Upper lobe of left lung (tissue), 6 donors: ENCODE data around the gene YPEL2. TPM values are rescaled to one million over a fixed set of nuclear protein-coding genes. Genes with fewer than 3 reads are reported as not detected.

ENCODE experiments used
- ATAC-seq, 2 donors: fragments of 200-7000 bp; cut with Tn5 transposase; one replicate each; pipeline ENCODE4 v1.9.1; 2022; ENCODE audit warnings: mild to moderate bottlenecking in 2 of 2, moderate library complexity in 2 of 2; ENCODE audit not compliant: low FRiP score in 2 of 2
- DNase-seq, 2 donors: peaks; one replicate each; pipeline ENCODE4 v3.0.0-alpha.2; 2019 to 2020
- H3K27ac ChIP-seq, 4 donors: fragments of 200-600 bp; sonication (generic); one replicate each; pipeline ENCODE4 v1.5.1; 2016 to 2019
- H3K27me3 ChIP-seq, 4 donors: fragments of 200-600 bp; sonication (generic); one replicate each; pipeline ENCODE4 v1.5.1; 2017 to 2019
- H3K36me3 ChIP-seq, 4 donors: fragments of 200-600 bp; sonication (generic); one replicate each; pipeline ENCODE4 v1.5.1; 2016 to 2019
- H3K4me1 ChIP-seq, 4 donors: fragments of 200-600 bp; sonication (generic); one replicate each; pipeline ENCODE4 v1.5.1; 2018 to 2019
- H3K4me3 ChIP-seq, 4 donors: fragments of 200-600 bp; sonication (generic); one replicate each; pipeline ENCODE4 v1.5.1; 2017 to 2019; ENCODE audit warnings: mild to moderate bottlenecking in 2 of 4, moderate library complexity in 1 of 4
- H3K9me3 ChIP-seq, 4 donors: fragments of 200-600 bp; sonication (generic); one replicate each; pipeline ENCODE4 v1.5.1; 2018 to 2019
- EP300 ChIP-seq, 4 donors: sonication (generic); formaldehyde crosslinking; IDR thresholded peaks; one replicate each; pipeline ENCODE4 v1.5.1; 2017; ENCODE audit warnings: antibody characterized with exemption in 4 of 4, control low read depth in 2 of 4
- POLR2A ChIP-seq, 4 donors: fragments of 450-650 bp; IDR thresholded peaks; one replicate each; pipeline ENCODE4 v1.5.1; 2016 to 2017; ENCODE audit warnings: antibody characterized with exemption in 4 of 4, mild to moderate bottlenecking in 2 of 4
- POLR2AphosphoS5 ChIP-seq, 2 donors: sonication (generic); formaldehyde crosslinking; IDR thresholded peaks; one replicate each; pipeline ENCODE4 v1.5.1; 2017; ENCODE audit warnings: antibody characterized with exemption in 2 of 2
- WGBS, 2 donors: methylation state at CpG; one replicate each; pipeline ENCODE4 v1.1.5; 2017 to 2018; 5-methylcytosine and 5-hydroxymethylcytosine counted together
- total RNA-seq, 6 donors: library from RNA; depleted of rRNA in 4 of 6; stranded (reverse); fragments of >200 nt in 4 of 6; gene quantifications; one replicate each; pipeline versions ENCODE4 v1.1.0 to v1.2.1, GENCODE V29; 2016 to 2021
- TF ChIP-seq, protein P1 (sequence below), 6 experiments: fragments of 450-650 bp in 4 of 6; fragments of 200-600 bp in 2 of 6; sonication (generic) in 2 of 6; IDR thresholded peaks; one replicate each; pipeline ENCODE4 v1.5.1; 2016 to 2019; ENCODE audit warnings: antibody characterized with exemption in 6 of 6
- donor health status: DM: no; HTN: no; CAD: no; lungs with moderate emphysema.
- donor health status: DM: no; HTN: yes; CAD: no; lungs with severe emphysema.

The YPEL2 gene
- total RNA-seq, 6 donors from 2014 or later: 17.5 to 38.8 (median 26.8) TPM

GRCh38 chr17:59299400-59300092 is 31.9 kb upstream of the YPEL2 start:
- Histone ChIP-seq H3K27me3 (no peaks in the 10 kb centered on the region), H3K9me3 (no peaks in the 10 kb centered on the region), H3K36me3 (no peaks in the 10 kb centered on the region), H3K27ac (no peak overlapping the region), H3K4me3 (no peak overlapping the region), H3K4me1 (peaks cover 0 to 5% (median 0%) of the 10 kb centered on the region in 4 donors)
- ATAC-seq: no peak
- TF ChIP-seq EP300 (IDR thresholded peaks at IDR 0.05): no peak
- TF ChIP-seq, protein P1, sequence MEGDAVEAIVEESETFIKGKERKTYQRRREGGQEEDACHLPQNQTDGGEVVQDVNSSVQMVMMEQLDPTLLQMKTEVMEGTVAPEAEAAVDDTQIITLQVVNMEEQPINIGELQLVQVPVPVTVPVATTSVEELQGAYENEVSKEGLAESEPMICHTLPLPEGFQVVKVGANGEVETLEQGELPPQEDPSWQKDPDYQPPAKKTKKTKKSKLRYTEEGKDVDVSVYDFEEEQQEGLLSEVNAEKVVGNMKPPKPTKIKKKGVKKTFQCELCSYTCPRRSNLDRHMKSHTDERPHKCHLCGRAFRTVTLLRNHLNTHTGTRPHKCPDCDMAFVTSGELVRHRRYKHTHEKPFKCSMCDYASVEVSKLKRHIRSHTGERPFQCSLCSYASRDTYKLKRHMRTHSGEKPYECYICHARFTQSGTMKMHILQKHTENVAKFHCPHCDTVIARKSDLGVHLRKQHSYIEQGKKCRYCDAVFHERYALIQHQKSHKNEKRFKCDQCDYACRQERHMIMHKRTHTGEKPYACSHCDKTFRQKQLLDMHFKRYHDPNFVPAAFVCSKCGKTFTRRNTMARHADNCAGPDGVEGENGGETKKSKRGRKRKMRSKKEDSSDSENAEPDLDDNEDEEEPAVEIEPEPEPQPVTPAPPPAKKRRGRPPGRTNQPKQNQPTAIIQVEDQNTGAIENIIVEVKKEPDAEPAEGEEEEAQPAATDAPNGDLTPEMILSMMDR (IDR thresholded peaks at IDR 0.05): no peak
- no peak for TF ChIP-seq POLR2A (IDR thresholded peaks at IDR 0.05)
- TF ChIP-seq POLR2AphosphoS5 (IDR thresholded peaks at IDR 0.05): no peak
- 78 to 92% methylated on average over 2 of the region's 2 CpGs for WGBS, 2 donors
- no peak for DNase-seq

GRCh38 chr17:59300941-59301340 is 30.5 kb upstream of the YPEL2 start:
- H3K27ac ChIP-seq: no peak overlapping the region
- TF ChIP-seq, protein P1 (IDR thresholded peaks at IDR 0.05): no peak
- TF ChIP-seq POLR2A (IDR thresholded peaks at IDR 0.05) (no peak), EP300 (IDR thresholded peaks at IDR 0.05) (no peak), POLR2AphosphoS5 (IDR thresholded peaks at IDR 0.05) (no peak)
- WGBS, 2 donors: 67 to 76% methylated on average over 5 of the region's 5 CpGs
- ATAC-seq: no peak
- peaks cover 0 to 5% (median 0%) of the 10 kb centered on the region in 4 donors for H3K4me1 ChIP-seq
- H3K27me3 ChIP-seq: no peaks in the 10 kb centered on the region
- H3K36me3 ChIP-seq: no peaks in the 10 kb centered on the region
- no peak for DNase-seq
- no peak overlapping the region for H3K4me3 ChIP-seq
- H3K9me3 ChIP-seq: no peaks in the 10 kb centered on the region

- 83 to 95% methylated on average over 2 of the region's 2 CpGs for WGBS, 2 donors
- no peak overlapping the region for H3K27ac ChIP-seq
- no peak overlapping the region for H3K4me3 ChIP-seq
- H3K36me3 ChIP-seq: no peaks in the 10 kb centered on the region
- TF ChIP-seq, protein P1 (IDR thresholded peaks at IDR 0.05): no peak
- TF ChIP-seq POLR2A (IDR thresholded peaks at IDR 0.05) (no peak), POLR2AphosphoS5 (IDR thresholded peaks at IDR 0.05) (no peak), EP300 (IDR thresholded peaks at IDR 0.05) (no peak)
- ATAC-seq (no peak), DNase-seq (no peak)
- H3K27me3 ChIP-seq: no peaks in the 10 kb centered on the region
- H3K4me1 ChIP-seq: no peaks in the 10 kb centered on the region
- no peaks in the 10 kb centered on the region for H3K9me3 ChIP-seq
Measured at GRCh38 chr17:59304811-59305210, 26.6 kb upstream of the YPEL2 start.

- peaks cover 0 to 5% (median 0%) of the 10 kb centered on the region in 4 donors for H3K4me1 ChIP-seq
- H3K27ac ChIP-seq: no peak overlapping the region
- no peaks in the 10 kb centered on the region for H3K36me3 ChIP-seq
- no peaks in the 10 kb centered on the region for H3K9me3 ChIP-seq
- 82 to 85% methylated on average over 5 to 6 of the region's 6 CpGs for WGBS, 2 donors
- TF ChIP-seq, protein P1 (IDR thresholded peaks at IDR 0.05): no peak
- no peak for TF ChIP-seq POLR2A (IDR thresholded peaks at IDR 0.05)
- no peak for TF ChIP-seq POLR2AphosphoS5 (IDR thresholded peaks at IDR 0.05)
- TF ChIP-seq EP300 (IDR thresholded peaks at IDR 0.05): no peak
- no peak overlapping the region for H3K4me3 ChIP-seq
- DNase-seq (no peak), ATAC-seq (no peak)
- H3K27me3 ChIP-seq: no peaks in the 10 kb centered on the region
Measured at GRCh38 chr17:59310263-59310920, 21.1 kb upstream of the YPEL2 start.
